Fibroblast of skin of left quadriceps (primary cell): Measurements from ENCODE around the gene SPAG7.

Source experiments
- DNase-seq, 2 experiments: peaks; one replicate each; pipeline ENCODE4 v3.0.0-alpha.2; 2013; ENCODE audit warnings: low read depth in 2 of 2

SPAG7 gene, protein sequence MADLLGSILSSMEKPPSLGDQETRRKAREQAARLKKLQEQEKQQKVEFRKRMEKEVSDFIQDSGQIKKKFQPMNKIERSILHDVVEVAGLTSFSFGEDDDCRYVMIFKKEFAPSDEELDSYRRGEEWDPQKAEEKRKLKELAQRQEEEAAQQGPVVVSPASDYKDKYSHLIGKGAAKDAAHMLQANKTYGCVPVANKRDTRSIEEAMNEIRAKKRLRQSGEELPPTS

GRCh38 chr17:4967539-4968485, at the start of gene SPAG7:
Gene SPAG7, minus strand, starts transcription at chr17:4967817. Its CDS starts 13 bp downstream, at chr17:4967804.
- DNase-seq: peak; percentile 95

- DNase-seq: no peak
These were observed 46.7 kb upstream of the SPAG7 start for GRCh38 chr17:5014357-5014756.

- DNase-seq: no peak
These were observed 44.3 kb upstream of the SPAG7 start for GRCh38 chr17:5011928-5012327.

DNA sequence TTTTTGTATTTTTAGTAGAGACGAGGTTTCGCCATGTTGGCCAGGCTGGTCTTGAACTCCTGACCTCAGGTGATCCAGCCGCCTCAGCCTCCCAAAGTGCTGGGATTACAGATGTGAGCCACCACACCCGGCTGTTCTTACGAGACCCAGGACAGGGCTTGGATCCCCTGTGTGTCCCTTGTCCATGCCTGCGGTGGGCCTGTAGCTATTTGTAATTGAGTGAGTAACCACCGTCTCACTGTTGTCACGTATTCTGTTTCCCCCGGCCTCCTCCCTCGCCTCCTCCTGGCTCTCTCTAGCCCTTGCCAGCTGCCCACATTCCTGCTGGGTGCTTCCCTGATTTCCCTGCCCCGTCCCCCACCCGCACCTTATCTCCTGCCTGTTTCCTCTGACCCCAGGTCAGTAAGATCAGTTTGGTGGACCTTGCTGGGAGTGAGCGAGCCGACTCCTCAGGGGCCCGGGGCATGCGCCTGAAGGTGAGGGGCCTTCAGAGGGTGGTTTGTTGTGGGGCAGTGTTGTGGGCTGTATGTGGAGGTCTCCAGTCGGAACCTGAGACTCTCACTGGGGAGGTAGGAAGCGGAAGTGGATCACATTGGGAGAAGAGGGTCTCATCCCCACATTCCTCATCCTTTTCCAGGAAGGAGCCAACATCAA, 35.7 kb upstream of the SPAG7 start:
- no peak for DNase-seq

- DNase-seq: no peak
These were observed 34.6 kb upstream of the SPAG7 start for GRCh38 chr17:5002121-5002788.

DNA sequence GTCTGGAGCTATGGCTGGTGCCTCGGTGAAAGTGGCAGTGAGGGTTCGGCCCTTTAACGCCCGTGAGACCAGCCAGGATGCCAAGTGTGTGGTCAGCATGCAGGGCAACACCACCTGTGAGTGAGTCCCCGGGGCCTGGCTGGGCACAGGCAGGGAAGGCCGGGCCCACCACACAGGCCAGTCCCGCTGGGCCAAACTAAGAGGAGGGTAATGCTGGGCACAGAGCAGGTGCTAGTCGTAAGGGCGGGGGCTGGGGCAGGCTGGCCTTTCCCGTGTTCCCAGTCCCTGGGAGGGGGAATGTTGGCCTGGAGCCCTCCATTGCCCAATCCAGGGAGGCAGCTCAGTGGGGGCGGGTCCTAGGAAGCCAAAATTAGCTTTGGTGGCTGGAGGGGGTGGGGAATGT, 32.6 kb upstream of the SPAG7 start:
- no peak for DNase-seq

- DNase-seq: no peak
These were observed 31.9 kb upstream of the SPAG7 start for GRCh38 chr17:4999430-5000093.

GRCh38 chr17:4998732-4999429, 31.3 kb upstream of the SPAG7 start:
- no peak for DNase-seq

DNA sequence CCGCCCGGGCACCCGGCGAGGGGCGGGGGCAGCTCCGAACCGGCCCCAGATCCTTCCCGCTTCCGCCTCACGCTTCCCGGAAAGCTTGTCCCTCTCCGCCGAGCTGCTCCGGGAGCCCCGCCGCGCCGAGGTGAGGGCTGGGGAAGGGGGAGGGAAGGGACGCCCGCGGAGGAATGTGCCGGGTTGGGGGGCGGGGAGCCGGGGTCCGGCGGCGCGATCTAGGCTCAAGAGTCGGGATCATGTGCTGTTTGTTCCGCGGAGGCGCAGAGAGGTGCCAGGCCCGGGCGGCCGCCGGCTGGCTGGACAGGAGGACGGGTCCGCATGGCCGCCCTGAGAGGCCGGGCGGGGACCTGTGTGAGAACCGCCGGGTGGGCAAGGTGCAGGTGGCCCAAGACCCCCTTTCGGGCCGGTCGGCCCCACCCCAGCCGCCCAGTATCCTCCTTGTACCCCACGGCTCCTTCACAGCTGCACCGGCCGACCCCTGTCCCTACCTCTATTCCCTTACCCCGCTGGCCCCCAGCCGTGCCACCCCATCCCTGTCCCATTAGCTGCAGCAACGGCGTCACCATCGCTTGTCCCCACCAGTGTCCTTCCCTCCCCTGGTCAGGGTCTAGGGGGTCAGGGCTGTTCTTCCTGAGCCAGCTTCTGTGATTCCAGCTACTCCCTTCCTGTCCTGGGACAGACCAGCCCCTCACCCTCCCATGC, 30.6 kb upstream of the SPAG7 start:
- no peak for DNase-seq

GRCh38 chr17:4997302-4998026, 29.8 kb upstream of the SPAG7 start, which contains the start of the genes INCA1 and KIF1C:
Gene INCA1, minus strand, starts transcription at chr17:4997522. Its CDS starts 3,085 bp downstream, at chr17:4994437.
Gene KIF1C, plus strand, starts transcription at chr17:4997950. Its CDS starts 2,297 bp downstream, at chr17:5000247.
- DNase-seq: peak; percentile 65 to 71

DNA sequence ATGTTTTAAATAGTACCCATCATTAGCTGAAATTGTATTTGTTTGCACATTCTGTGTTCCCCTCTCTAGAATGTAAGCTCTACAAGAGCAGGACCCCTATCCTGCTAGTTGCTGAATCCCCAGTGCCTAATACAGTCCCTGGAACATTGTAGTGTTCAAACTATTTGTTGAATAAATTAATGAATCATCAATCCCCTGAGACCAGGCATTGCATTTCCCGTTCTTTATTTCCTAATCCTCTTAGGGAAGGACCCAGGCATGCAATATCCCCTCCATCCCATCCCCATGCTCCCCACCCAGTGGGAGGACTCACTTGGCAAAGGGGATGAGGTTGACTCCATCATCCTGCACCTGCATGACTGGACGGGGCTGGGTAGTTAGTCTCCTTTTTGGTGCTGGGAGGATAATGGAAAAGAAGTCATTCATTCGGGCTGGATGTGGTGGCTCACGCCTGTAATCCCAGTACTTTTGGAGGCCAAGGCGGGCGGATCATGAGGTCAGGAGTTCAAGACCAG, 26.5 kb upstream of the SPAG7 start:
- DNase-seq: no peak

DNA sequence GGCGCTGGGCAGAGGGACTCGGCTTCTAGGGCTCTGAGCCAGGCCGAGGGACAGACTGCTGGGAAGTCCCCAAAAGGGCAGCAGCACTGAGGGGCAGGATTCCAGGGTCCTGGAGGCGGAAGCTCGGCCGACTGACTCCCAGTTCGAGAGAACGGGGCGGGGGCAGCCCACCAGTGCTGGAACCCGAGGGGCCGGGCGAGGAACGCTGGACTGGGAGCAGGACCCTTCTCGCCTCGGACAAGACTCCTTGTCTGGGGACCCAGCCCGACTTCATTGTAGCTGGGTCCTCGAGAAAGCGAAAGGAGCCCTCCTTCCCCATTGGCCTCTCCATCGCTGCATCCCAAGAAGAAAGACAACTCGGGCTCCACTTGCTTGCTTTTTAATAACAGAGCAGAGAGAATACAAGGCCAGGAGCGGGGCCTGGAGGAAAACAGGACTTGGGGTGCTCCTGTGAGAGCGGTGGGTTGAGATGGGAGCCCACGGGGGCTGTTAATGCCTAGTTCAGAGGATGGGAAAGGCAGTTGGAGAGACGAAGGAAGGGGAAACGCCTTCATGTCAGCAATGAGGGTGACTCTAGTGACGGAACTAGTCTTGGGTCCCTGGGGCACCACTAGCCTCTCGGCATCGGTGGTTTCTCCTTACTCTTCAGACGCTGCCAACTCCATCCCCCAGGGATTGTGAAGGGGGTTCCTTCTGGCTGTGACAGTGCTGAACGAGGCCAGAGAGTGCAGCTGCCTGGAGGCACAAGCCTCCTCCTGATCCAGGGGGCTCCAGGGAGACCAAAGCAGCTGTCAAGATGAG, 20.4 kb upstream of the SPAG7 start:
- DNase-seq: no peak

DNA sequence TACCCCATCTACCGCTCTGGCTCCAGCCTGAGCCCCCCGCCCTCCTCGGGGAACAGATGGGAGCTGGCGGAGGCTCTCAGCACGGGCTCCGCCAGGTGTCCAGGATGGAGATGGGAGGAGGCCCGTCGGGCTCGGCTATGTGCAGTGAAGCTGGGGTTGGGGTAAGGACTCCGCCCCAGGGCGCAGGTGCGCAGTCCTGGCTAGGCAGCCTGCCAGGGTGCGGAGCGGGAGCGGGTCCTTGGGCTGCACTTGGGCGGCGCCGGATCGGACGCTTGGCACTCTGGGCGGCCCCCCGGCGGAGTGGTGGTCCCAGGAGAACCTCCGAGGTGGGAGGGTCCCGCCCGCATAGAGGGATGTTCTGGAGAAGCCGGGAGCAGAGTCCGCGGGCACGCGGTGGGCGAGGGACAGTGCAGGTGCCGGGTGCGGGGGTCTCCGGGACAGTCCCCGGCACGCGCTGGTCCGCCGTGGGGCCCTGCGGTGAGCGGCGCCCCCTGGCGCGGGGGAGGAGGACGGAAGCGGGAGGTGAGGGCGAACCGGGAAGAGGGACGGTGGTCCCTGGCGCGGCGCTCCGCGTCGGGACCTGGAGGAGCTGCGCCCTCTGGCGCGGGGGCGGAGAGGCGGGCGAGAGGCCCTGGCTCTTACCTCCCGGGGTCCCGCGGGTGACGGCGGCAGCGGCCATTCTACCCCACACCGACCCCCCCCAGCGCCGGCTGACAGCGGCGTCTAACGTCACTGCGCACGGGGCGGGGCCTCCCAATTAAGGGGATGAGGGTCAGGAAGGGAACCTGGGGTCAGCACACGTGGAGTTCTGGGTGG, 19.5 kb upstream of the SPAG7 start, which contains the start of gene CAMTA2:
CAMTA2 (minus strand) TSS at position 725 of the 816 bp plus-strand sequence. CDS start 1,453 bp downstream, outside the sequence.
- DNase-seq: peak in 1 of 2 experiments; percentile 40

GRCh38 chr17:4986403-4986802, 18.8 kb upstream of the SPAG7 start:
- no peak for DNase-seq

DNA sequence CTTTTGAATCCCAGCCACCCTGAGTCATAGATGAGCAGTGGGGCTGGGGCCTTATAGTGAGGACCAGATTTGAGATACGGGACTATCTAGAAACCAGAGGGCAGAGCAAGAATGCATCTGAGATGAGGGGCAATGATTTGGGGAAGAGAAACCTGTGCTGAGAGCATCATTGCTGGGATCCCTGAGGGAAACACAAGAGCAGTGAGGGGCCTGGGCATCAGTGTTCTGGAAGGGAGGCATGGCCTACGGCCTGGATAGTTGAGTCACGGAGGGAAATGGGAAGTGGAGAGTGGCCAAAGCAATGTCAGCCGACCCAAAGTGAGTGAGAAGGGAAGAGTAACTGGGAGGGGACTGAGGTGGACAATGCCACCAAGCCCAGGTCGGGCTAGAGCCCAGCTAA, 14.7 kb upstream of the SPAG7 start:
- no peak for DNase-seq

DNA sequence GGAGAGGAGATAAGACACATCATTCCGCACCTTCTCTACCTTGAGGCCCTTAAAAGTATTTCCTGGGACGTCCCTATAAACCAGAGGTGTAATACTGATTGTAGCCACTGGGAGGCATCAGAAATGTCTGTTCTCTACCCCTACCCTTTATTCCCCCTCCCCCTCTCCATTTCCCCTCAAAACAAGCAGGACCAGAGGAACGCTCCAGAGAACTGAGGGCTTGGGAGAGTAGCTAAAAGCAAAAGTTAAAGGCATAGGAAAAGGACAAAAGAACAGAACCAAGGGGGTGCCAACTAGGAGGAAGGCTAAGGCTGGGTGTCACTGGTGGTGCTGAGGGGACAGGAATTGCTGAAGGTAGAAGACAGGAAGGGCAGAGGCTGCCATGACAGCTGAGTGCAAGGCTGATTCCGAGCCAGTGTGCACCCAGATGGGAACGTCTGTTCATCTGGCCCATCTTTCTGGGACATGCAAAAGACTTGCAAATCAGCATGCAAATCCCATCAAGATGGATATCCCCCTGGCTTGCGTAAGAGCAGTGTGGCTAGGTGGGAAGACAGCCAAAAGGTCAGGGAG, 13.1 kb upstream of the SPAG7 start:
- DNase-seq: no peak

DNA sequence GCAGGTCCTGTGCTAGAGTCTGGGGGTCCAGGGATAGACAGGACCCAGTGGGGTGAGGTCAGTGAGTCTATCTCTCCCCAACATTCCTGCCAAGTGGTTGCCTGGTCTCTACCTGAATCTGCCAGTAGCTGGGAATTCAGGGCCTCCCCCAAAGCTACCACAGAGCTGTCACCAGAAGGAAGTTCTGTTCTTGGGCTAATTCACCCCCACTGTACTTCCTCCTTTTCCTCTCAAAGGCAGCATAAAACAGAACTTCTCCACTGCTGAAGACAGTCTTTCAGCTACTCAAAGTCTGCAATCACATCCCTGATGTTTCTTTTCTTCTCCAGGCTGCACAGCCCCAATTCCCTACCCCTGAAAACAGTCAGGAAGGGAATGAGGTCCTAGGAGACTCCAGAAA, 11.1 kb upstream of the SPAG7 start:
- no peak for DNase-seq
